CD4-positive, alpha-beta T cell treated with Interleukin-15 for 4 hours (primary cell): ENCODE results near the gene TRIM43.
"Not testable (repeated sequence)": the region's sequence is repeated elsewhere in the genome, so short reads cannot be mapped to it uniquely, and the experiment has no call there.

Experiments used
- DNase-seq: peaks from one replicate; pipeline ENCODE4 v3.0.0-alpha.2; 2020; ENCODE audit warnings: low spot score

Gene TRIM43

GRCh38 chr2:95641787-95642186 is 50.0 kb downstream of the TRIM43 start:
- DNase-seq = not testable (repeated sequence)

DNA sequence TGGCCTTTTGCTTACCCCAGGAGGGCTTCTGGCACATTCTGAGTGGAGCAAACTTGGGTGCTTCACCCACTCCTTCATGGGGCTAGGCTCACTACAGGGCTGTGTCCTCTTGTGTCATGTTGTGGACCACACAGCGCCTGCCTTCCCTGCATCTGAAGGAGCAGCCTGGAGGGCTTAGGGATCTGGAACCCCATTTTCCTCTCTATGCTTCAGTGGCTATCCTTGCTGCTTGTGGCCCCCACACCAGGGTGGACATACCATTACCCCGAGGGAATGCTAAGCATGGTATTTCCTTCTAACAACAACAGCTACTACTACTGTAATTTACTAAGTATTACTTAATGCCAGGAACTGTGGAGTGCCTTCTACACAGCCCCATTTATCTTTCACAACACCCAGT is 50.6 kb downstream of the TRIM43 start:
- DNase-seq = not testable (repeated sequence)

- DNase-seq = not testable (repeated sequence)
Measured at GRCh38 chr2:95642951-95643350, 51.1 kb downstream of the TRIM43 start.

GRCh38 chr2:95645312-95645711 is 53.5 kb downstream of the TRIM43 start:
- not testable (repeated sequence) for DNase-seq

DNA sequence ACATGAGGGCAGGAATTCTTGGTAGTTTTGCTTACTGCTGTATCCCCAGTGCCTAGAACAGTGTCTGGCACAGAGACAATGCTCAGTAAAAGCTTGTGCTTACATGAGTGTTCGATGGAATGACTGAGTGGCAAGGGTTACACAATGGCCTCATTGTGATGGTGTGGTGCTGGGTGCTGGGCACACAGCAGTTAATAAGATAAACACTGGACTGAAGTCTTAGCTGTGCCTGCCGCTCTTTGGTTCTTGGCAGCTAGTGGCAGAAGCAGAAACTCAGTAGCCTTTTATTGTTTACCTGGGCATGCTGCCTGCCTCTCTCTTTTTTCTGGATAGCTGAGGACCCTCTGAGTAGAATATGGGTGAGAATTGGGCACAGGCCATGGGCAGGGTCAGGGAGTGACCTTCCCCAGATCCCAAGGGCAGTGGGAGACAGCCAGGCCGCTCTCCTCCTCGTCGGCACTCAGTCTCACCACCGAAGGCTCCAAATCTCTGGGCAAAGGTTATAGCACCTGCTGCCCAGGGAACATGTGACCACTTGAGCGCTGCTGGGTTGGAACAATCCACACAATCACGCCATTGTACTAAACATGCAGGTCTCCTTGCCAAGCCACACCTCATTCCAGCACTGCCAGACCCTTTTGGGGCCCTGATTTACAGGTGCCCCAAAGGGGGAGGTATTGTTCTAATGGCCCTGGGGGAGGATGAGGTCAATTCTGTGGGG is 54.6 kb downstream of the TRIM43 start:
- not testable (repeated sequence) for DNase-seq

- not testable (repeated sequence) for DNase-seq
Measured at GRCh38 chr2:95648894-95649544, 57.2 kb downstream of the TRIM43 start.
